ENCODE data around the gene SNF8. TPM values are rescaled to one million over a fixed set of nuclear protein-coding genes. Genes with fewer than 3 reads are reported as not detected.

SNF8 gene
- total RNA-seq, 2 donors from 2014 or later, result 71.2 to 111 TPM

DNA sequence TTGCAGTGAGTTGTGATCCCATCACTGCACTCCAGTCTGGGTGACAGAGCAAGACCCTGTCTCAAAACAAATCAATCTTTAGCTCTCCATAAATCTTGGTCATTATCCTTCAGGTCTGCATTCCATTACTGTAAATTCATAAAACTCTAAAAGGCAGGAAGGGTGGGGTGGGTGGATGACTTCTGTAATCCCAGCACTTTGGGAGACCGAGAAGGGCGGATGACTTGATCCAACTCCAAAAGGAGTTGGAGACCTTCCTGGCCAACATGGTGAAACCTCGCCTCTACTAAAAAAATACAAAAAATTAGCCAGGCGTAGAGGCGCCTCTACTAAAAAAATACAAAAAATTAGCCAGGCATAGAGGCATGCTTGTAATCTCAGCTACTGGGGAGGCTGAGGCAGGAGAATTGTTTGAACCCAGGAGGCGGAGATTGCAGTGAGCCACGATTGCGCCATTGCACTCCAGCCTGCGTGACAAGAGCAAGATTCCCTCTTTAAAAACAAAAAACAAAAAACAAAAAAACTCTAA is 38.6 kb downstream of the SNF8 start:
- intact Hi-C loops (cut with DNase I), result no loop called here
- no peak for DNase-seq (ENCODE audit: low spot score)
- TF ChIP-seq, protein P1, sequence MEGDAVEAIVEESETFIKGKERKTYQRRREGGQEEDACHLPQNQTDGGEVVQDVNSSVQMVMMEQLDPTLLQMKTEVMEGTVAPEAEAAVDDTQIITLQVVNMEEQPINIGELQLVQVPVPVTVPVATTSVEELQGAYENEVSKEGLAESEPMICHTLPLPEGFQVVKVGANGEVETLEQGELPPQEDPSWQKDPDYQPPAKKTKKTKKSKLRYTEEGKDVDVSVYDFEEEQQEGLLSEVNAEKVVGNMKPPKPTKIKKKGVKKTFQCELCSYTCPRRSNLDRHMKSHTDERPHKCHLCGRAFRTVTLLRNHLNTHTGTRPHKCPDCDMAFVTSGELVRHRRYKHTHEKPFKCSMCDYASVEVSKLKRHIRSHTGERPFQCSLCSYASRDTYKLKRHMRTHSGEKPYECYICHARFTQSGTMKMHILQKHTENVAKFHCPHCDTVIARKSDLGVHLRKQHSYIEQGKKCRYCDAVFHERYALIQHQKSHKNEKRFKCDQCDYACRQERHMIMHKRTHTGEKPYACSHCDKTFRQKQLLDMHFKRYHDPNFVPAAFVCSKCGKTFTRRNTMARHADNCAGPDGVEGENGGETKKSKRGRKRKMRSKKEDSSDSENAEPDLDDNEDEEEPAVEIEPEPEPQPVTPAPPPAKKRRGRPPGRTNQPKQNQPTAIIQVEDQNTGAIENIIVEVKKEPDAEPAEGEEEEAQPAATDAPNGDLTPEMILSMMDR (IDR thresholded peaks at IDR 0.05), result no peak
- TF ChIP-seq POLR2AphosphoS5 (IDR thresholded peaks at IDR 0.05) (no peak), POLR2A (IDR thresholded peaks at IDR 0.05) (no peak)
- 89% methylated on average over 9 of the region's 9 CpGs for WGBS
- Histone ChIP-seq H3K4me3 (no peak overlapping the region), H3K9me3 (no peaks in the 10 kb centered on the region), H3K36me3 (no peaks in the 10 kb centered on the region), H3K27me3 (replicated peaks; ENCODE audit: insufficient read depth) (no peaks in the 10 kb centered on the region), H3K4me1 (replicated peaks) (peaks cover 17% of the 10 kb centered on the region), H3K27ac (no peak overlapping the region)

DNA sequence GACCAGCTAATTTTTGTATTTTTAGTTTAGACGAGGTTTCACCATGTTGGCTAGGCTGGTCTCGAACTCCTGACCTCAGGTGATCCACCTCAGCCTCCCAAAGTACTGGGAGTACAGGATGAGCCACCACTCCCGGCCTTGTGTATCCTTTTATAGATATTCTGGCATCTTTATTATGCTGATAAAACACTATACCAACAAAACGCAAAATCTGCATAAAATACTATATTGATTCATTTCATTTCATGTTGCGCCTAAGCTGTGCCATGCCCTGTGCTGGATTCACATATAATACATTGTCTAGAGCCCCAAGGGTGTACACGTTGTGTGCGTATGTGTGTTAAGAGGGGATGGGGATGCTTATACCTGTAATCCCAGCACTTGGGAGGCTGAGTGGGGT is 40.2 kb downstream of the SNF8 start:
- Histone ChIP-seq H3K4me1 (replicated peaks) (peaks cover 2% of the 10 kb centered on the region), H3K4me3 (no peak overlapping the region), H3K27ac (no peak overlapping the region), H3K36me3 (no peaks in the 10 kb centered on the region), H3K27me3 (replicated peaks; ENCODE audit: insufficient read depth) (no peaks in the 10 kb centered on the region), H3K9me3 (no peaks in the 10 kb centered on the region)
- DNase-seq (ENCODE audit: low spot score), result no peak
- 79% methylated on average over 7 of the region's 7 CpGs for WGBS
- intact Hi-C loops (cut with DNase I), result no loop called here
- TF ChIP-seq, protein P1 (IDR thresholded peaks at IDR 0.05), result no peak
- no peak for TF ChIP-seq POLR2AphosphoS5 (IDR thresholded peaks at IDR 0.05)
- no peak for TF ChIP-seq POLR2A (IDR thresholded peaks at IDR 0.05)

DNA sequence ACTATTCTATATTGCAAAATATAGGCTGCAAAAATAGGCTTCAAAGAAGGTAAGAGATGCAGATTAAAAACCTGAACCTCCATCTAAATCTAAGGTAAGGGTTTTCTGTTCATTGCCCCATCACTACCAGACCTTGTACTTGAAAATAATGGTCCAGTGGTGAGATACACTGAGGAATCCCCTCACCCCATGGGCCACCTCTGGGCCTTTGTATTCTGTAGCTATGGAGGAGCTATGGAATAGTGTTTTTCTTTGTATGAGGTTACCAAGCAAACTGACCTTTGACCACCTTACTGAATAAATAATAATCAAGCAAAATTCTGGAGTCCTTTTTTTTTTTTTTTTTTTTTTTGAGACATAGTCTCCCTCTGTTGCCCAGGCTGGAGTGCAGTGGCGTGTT is 41.2 kb downstream of the SNF8 start:
- Histone ChIP-seq H3K4me1 (replicated peaks) (no peaks in the 10 kb centered on the region), H3K9me3 (no peaks in the 10 kb centered on the region), H3K36me3 (no peaks in the 10 kb centered on the region), H3K4me3 (no peak overlapping the region), H3K27me3 (replicated peaks; ENCODE audit: insufficient read depth) (no peaks in the 10 kb centered on the region), H3K27ac (no peak overlapping the region)
- no peak for DNase-seq (ENCODE audit: low spot score)
- TF ChIP-seq POLR2AphosphoS5 (IDR thresholded peaks at IDR 0.05), result no peak
- intact Hi-C loops (cut with DNase I), result no loop called here
- 100% methylated on average over 1 of the region's 1 CpG for WGBS

DNA sequence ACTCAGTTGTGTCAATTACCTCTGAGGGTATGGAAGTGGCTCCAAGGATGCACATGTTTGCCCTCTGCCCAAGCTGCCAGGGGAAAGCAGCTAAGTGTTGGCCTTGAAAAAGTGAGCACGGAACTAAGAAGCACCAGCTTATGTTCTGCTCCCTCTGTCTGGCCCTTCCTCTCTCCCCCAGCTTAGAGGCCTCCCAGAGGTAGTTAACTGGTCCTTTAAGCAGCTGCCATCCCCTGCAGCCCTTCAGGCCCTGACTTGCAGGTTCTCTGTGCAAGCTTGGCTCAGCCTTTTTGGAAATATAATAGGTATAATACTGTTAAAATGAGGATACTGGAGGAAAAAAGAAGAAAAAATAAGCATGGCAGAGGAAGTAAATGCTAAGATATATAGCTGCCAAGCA is 43.4 kb downstream of the SNF8 start:
- Histone ChIP-seq H3K9me3 (no peaks in the 10 kb centered on the region), H3K27ac (no peak overlapping the region), H3K4me1 (replicated peaks) (no peaks in the 10 kb centered on the region), H3K36me3 (no peaks in the 10 kb centered on the region), H3K27me3 (replicated peaks; ENCODE audit: insufficient read depth) (no peaks in the 10 kb centered on the region), H3K4me3 (no peak overlapping the region)
- TF ChIP-seq POLR2A (IDR thresholded peaks at IDR 0.05), result no peak
- TF ChIP-seq, protein P1 (IDR thresholded peaks at IDR 0.05), result no peak
- no peak for TF ChIP-seq POLR2AphosphoS5 (IDR thresholded peaks at IDR 0.05)
- 23% methylated on average over 1 of the region's 1 CpG for WGBS
- intact Hi-C loops (cut with DNase I), result no loop called here
- DNase-seq (ENCODE audit: low spot score), result no peak

DNA sequence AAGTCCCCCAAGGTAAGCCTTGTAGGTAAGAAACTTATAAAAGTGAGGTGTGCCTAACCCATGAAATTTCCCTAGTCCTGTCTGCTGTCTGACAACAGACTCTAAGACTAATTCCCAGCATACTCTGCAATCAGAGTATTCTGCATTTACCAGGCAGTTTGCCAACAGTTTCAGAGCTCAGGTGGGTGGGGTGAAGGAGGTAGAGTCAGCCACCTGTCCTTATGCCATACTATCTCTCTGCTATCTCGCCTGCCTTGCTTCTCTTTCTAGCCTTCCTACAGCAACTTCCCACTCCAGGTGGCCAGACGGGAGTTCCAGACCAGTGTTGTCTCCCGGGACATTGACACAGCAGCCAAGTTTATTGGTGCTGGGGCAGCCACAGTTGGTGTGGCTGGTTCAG is 49.8 kb downstream of the SNF8 start:
- Histone ChIP-seq H3K27me3 (replicated peaks; ENCODE audit: insufficient read depth) (no peaks in the 10 kb centered on the region), H3K9me3 (no peaks in the 10 kb centered on the region), H3K4me1 (replicated peaks) (peaks cover 8% of the 10 kb centered on the region), H3K36me3 (peaks cover 0 to 8% of the 10 kb centered on the region in 2 donors), H3K27ac (no peak overlapping the region), H3K4me3 (no peak overlapping the region)
- intact Hi-C loops (cut with DNase I), result no loop called here
- TF ChIP-seq POLR2AphosphoS5 (IDR thresholded peaks at IDR 0.05) (no peak), POLR2A (IDR thresholded peaks at IDR 0.05) (no peak)
- TF ChIP-seq, protein P1 (IDR thresholded peaks at IDR 0.05), result no peak
- no peak for DNase-seq (ENCODE audit: low spot score)
- WGBS, result 80% methylated on average over 3 of the region's 3 CpGs
